NCI-H446 treated with DMSO at 0.1 percent for 48 hours (cell line): Measurements from ENCODE around the gene C16orf92.
"Not testable (repeated sequence)": the region's sequence is repeated elsewhere in the genome, so short reads cannot be mapped to it uniquely, and the experiment has no call there.

ENCODE experiments used
- DNase-seq: peaks from one replicate; lab custom pipeline; 2025; lab: John Stamatoyannopoulos, UW

The C16orf92 gene

GRCh38 chr16:30005341-30006094 lies 17.5 kb upstream of the C16orf92 start:
- DNase-seq, result no peak

- DNase-seq, result no peak
These were observed 16.9 kb upstream of the C16orf92 start for GRCh38 chr16:30006095-30006473.

GRCh38 chr16:30006659-30007377 lies 16.2 kb upstream of the C16orf92 start:
- DNase-seq, result no peak

- DNase-seq, result no peak
These were observed 15.6 kb upstream of the C16orf92 start for GRCh38 chr16:30007378-30007895.

GRCh38 chr16:30009085-30009862 lies 13.7 kb upstream of the C16orf92 start:
- no peak for DNase-seq

GRCh38 chr16:30009990-30010843 lies 12.8 kb upstream of the C16orf92 start:
- no peak for DNase-seq

- peak; percentile 18 for DNase-seq
These were observed 11.9 kb upstream of the C16orf92 start, which contains the start of gene DOC2A for GRCh38 chr16:30010844-30011713. TSS of gene DOC2A (minus strand) at chr16:30011027. CDS start at chr16:30010222, 805 bp downstream.

- no peak for DNase-seq
These were observed 11.1 kb upstream of the C16orf92 start for GRCh38 chr16:30011714-30012504.

- not testable (repeated sequence) for DNase-seq
These were observed 10.4 kb upstream of the C16orf92 start for GRCh38 chr16:30012598-30012997.

- DNase-seq, result not testable (repeated sequence)
These were observed 7.5 kb upstream of the C16orf92 start for GRCh38 chr16:30015450-30015849.

GRCh38 chr16:30016555-30017276 lies 6.3 kb upstream of the C16orf92 start:
- no peak for DNase-seq

- no peak for DNase-seq
These were observed 5.7 kb upstream of the C16orf92 start for GRCh38 chr16:30017277-30017656.

GRCh38 chr16:30017937-30018336 lies 5.1 kb upstream of the C16orf92 start:
- DNase-seq, result not testable (repeated sequence)

- DNase-seq, result no peak
These were observed 4.3 kb upstream of the C16orf92 start for GRCh38 chr16:30018731-30019158.

GRCh38 chr16:30023586-30023985 lies 588 bp downstream of the C16orf92 start:
- DNase-seq, result no peak

- DNase-seq, result no peak
These were observed 1.5 kb downstream of the C16orf92 start for GRCh38 chr16:30024451-30024850.

GRCh38 chr16:30025156-30025555 lies 2.2 kb downstream of the C16orf92 start:
- DNase-seq, result no peak

- DNase-seq, result no peak
These were observed 2.6 kb downstream of the C16orf92 start for GRCh38 chr16:30025574-30025973.

- no peak for DNase-seq
These were observed 3.5 kb downstream of the C16orf92 start for GRCh38 chr16:30026449-30026848.
